SK-N-SH (cell line): ENCODE measurements around the gene PIH1D2.

Source experiments
- CTCF ChIP-seq: fragments of 200-600 bp; sonication (generic); IDR thresholded peaks from 2 replicates; pipeline ENCODE4 v1.6.1; 2017; ENCODE audit warnings: antibody characterized with exemption, mild to moderate bottlenecking, moderate library complexity
- EZH2phosphoT487 ChIP-seq: fragments of 200-600 bp; sonication (generic); IDR thresholded peaks from 2 replicates; pipeline ENCODE4 v1.6.1; 2017; ENCODE audit warnings: low read depth, mixed run types, mild to moderate bottlenecking, antibody characterized with exemption, moderate library complexity, borderline replicate concordance
- MAX ChIP-seq: IDR thresholded peaks from 2 replicates; pipeline ENCODE4 v1.4.0; 2012; ENCODE audit warnings: low read depth
- SIN3A ChIP-seq: IDR thresholded peaks from 2 replicates; pipeline ENCODE4 v1.6.1; 2012; ENCODE audit warnings: low read depth, mild to moderate bottlenecking, low read length, moderate library complexity, borderline replicate concordance
- TAF1 ChIP-seq: IDR thresholded peaks from 2 replicates; pipeline ENCODE4 v1.6.1; 2012; ENCODE audit warnings: low read depth, mild to moderate bottlenecking, low read length, moderate library complexity, borderline replicate concordance
- USF1 ChIP-seq: IDR thresholded peaks from 2 replicates; pipeline ENCODE4 v1.4.0; 2012; ENCODE audit warnings: low read depth, borderline replicate concordance

- TF ChIP-seq TAF1, result no peak
- TF ChIP-seq CTCF, result no peak
- TF ChIP-seq USF1, result no peak
- TF ChIP-seq SIN3A, result no peak
- TF ChIP-seq EZH2phosphoT487, result no peak
- TF ChIP-seq MAX, result no peak
Measured at GRCh38 chr11:112025707-112026106, 48.1 kb downstream of the PIH1D2 start.
